OCI-M2 (cell line): ENCODE measurements around the gene DZIP1.
A peak's percentile ranks its signal among the peaks of the same experiment; 100 is the strongest.

ENCODE experiments used
- DNase-seq: peaks from one replicate; lab custom pipeline; 2025; ENCODE audit not compliant: unreplicated experiment; lab: John Stamatoyannopoulos, UW

The DZIP1 gene

GRCh38 chr13:95643571-95643935, 953 bp downstream of the DZIP1 start:
- peak; percentile 18 for DNase-seq

- DNase-seq = no peak
These were observed 1.5 kb downstream of the DZIP1 start for GRCh38 chr13:95642999-95643398.

- no peak for DNase-seq
These were observed 2.4 kb downstream of the DZIP1 start for GRCh38 chr13:95642028-95642621.

- no peak for DNase-seq
These were observed 3.0 kb downstream of the DZIP1 start for GRCh38 chr13:95641291-95642027.

GRCh38 chr13:95636853-95637252, 7.7 kb downstream of the DZIP1 start:
- no peak for DNase-seq

GRCh38 chr13:95630593-95630992, 13.9 kb downstream of the DZIP1 start:
- no peak for DNase-seq

GRCh38 chr13:95629071-95629470, 15.4 kb downstream of the DZIP1 start:
- DNase-seq = no peak

- no peak for DNase-seq
These were observed 16.0 kb downstream of the DZIP1 start for GRCh38 chr13:95628488-95628887.

GRCh38 chr13:95627590-95627989, 16.9 kb downstream of the DZIP1 start:
- DNase-seq = no peak

- no peak for DNase-seq
These were observed 17.7 kb downstream of the DZIP1 start for GRCh38 chr13:95626768-95627167.

- DNase-seq = no peak
These were observed 20.5 kb downstream of the DZIP1 start for GRCh38 chr13:95624020-95624419.

GRCh38 chr13:95623141-95623540, 21.4 kb downstream of the DZIP1 start:
- DNase-seq = no peak

GRCh38 chr13:95620825-95621498, 23.5 kb downstream of the DZIP1 start:
- no peak for DNase-seq

GRCh38 chr13:95620030-95620824, 24.3 kb downstream of the DZIP1 start:
- no peak for DNase-seq

- DNase-seq = no peak
These were observed 29.0 kb downstream of the DZIP1 start for GRCh38 chr13:95615539-95615938.

- no peak for DNase-seq
These were observed 29.8 kb downstream of the DZIP1 start for GRCh38 chr13:95614641-95615245.

- no peak for DNase-seq
These were observed 35.7 kb downstream of the DZIP1 start for GRCh38 chr13:95608640-95609323.

- DNase-seq = no peak
These were observed 37.1 kb downstream of the DZIP1 start for GRCh38 chr13:95607366-95607765.

- DNase-seq = no peak
These were observed 38.9 kb downstream of the DZIP1 start for GRCh38 chr13:95605448-95606125.

- DNase-seq = no peak
These were observed 40.0 kb downstream of the DZIP1 start for GRCh38 chr13:95604556-95604915.
